MCF 10A (cell line): ENCODE data around the gene TOR4A. TPM values are rescaled to one million over a fixed set of nuclear protein-coding genes. Genes with fewer than 3 reads are reported as not detected.

ENCODE experiments used
- BruUV-seq: library from RNA; stranded (reverse); fragments of 400-500 nt; replicated peaks from 2 replicates; lab custom pipeline; 2021; lab: Mats Ljungman, UMichigan
- CTCF ChIA-PET: fragments of 300-600 bp; sonication (Branson Sonifier 250); formaldehyde crosslinking; extraction: SDS; loops from one replicate; lab custom pipeline; 2021; ENCODE audit warnings: antibody characterized with exemption, inconsistent platforms; lab: Yijun Ruan, JAX
- POLR2A ChIA-PET: fragments of 300-600, 350-650 bp; sonication (Branson Sonifier 250); formaldehyde crosslinking; extraction: SDS; loops from one replicate; lab custom pipeline; 2020; ENCODE audit warnings: antibody characterized with exemption, inconsistent platforms; lab: Yijun Ruan, JAX
- DNase-seq: peaks from one replicate; pipeline ENCODE4 v3.0.0-alpha.2; 2018; ENCODE audit not compliant: unreplicated experiment
- H3K27ac Mint-ChIP-seq: one replicate; pipeline ENCODE4 v1.8.0; 2022; ENCODE audit warnings: mild to moderate bottlenecking, low read depth, mixed read lengths; ENCODE audit not compliant: unreplicated experiment
- H3K27me3 Mint-ChIP-seq: one replicate; pipeline ENCODE4 v1.8.0; 2022; ENCODE audit warnings: mixed read lengths; ENCODE audit not compliant: insufficient read depth, unreplicated experiment
- H3K36me3 Mint-ChIP-seq: one replicate; pipeline ENCODE4 v1.8.0; 2022; ENCODE audit warnings: mild to moderate bottlenecking, moderate library complexity, mixed read lengths; ENCODE audit not compliant: insufficient read depth, unreplicated experiment
- H3K4me1 Mint-ChIP-seq: one replicate; pipeline ENCODE4 v1.8.0; 2022; ENCODE audit warnings: mixed read lengths; ENCODE audit not compliant: insufficient read depth, unreplicated experiment
- H3K4me3 Mint-ChIP-seq: one replicate; pipeline ENCODE4 v1.8.0; 2022; ENCODE audit warnings: mild to moderate bottlenecking, moderate library complexity, mixed read lengths; ENCODE audit not compliant: unreplicated experiment
- H3K9me3 Mint-ChIP-seq: one replicate; pipeline ENCODE4 v1.8.0; 2022; ENCODE audit warnings: mixed read lengths; ENCODE audit not compliant: unreplicated experiment
- CTCF ChIP-seq: fragments of 200-600 bp; IDR thresholded peaks from one replicate; pipeline ENCODE4 v1.8.0; 2022; ENCODE audit warnings: antibody characterized with exemption, mild to moderate bottlenecking; ENCODE audit not compliant: unreplicated experiment
- intact Hi-C: fragments of 100-400 bp; cut with micrococcal nuclease; formaldehyde crosslinking; loops from 2 replicates; pipeline ENCODE4 v1.14.1; 2022
- total RNA-seq: library from RNA; stranded (reverse); gene quantifications from 2 replicates; pipeline ENCODE4 v1.2.3, GENCODE V29; 2022

The TOR4A gene
- total RNA-seq, 1 experiment from 2014 or later: 21.9 TPM

GRCh38 chr9:137306850-137307254 lies 29.3 kb downstream of the TOR4A start:
- intact Hi-C loops: no loop called here
- Mint-ChIP-seq H3K9me3 (no peaks in the 10 kb centered on the region), H3K27me3 (no peaks in the 10 kb centered on the region), H3K4me1 (no peaks in the 10 kb centered on the region), H3K36me3 (peaks cover 7% of the 10 kb centered on the region), H3K27ac (no peak overlapping the region), H3K4me3 (no peak overlapping the region)
- no TSS peak for BruUV-seq
- POLR2A ChIA-PET: no interaction called here
- CTCF ChIA-PET: no interaction called here
- TF ChIP-seq CTCF: no peak
- no peak for DNase-seq

GRCh38 chr9:137307255-137308056 lies 29.9 kb downstream of the TOR4A start:
- intact Hi-C loops: no loop called here
- BruUV-seq: no TSS peak
- CTCF ChIA-PET: no interaction called here
- H3K36me3 Mint-ChIP-seq: peaks cover 7% of the 10 kb centered on the region
- H3K9me3 Mint-ChIP-seq: no peaks in the 10 kb centered on the region
- H3K27ac Mint-ChIP-seq: no peak overlapping the region
- TF ChIP-seq CTCF: no peak
- no peak overlapping the region for H3K4me3 Mint-ChIP-seq
- H3K4me1 Mint-ChIP-seq: no peaks in the 10 kb centered on the region
- POLR2A ChIA-PET: no interaction called here
- DNase-seq: no peak
- H3K27me3 Mint-ChIP-seq: no peaks in the 10 kb centered on the region

- intact Hi-C loops: no loop called here
- BruUV-seq: no TSS peak
- Mint-ChIP-seq H3K36me3 (peaks cover 7% of the 10 kb centered on the region), H3K27me3 (no peaks in the 10 kb centered on the region), H3K27ac (no peak overlapping the region), H3K9me3 (no peaks in the 10 kb centered on the region), H3K4me3 (no peak overlapping the region), H3K4me1 (no peaks in the 10 kb centered on the region)
- no peak for DNase-seq
- no peak for TF ChIP-seq CTCF
- ChIA-PET POLR2A (no interaction called here), CTCF (no interaction called here)
Observed at GRCh38 chr9:137308057-137308619, 30.6 kb downstream of the TOR4A start.

- Mint-ChIP-seq H3K4me1 (no peaks in the 10 kb centered on the region), H3K4me3 (no peak overlapping the region), H3K36me3 (peaks cover 7% of the 10 kb centered on the region), H3K9me3 (no peaks in the 10 kb centered on the region), H3K27me3 (no peaks in the 10 kb centered on the region), H3K27ac (no peak overlapping the region)
- no TSS peak for BruUV-seq
- no peak for DNase-seq
- intact Hi-C loops: no loop called here
- TF ChIP-seq CTCF: no peak
- ChIA-PET CTCF (interaction anchor here (0.6 kb wide), 1 partner anchor 47 kb away, joined by 4 read pairs; no protein-coding TSS in a partner anchor), POLR2A (interaction anchor here (0.5 to 0.8 kb wide), 2 partner anchors 212 to 400 kb away, joined by 3 read pairs; no protein-coding TSS in a partner anchor)
Observed at GRCh38 chr9:137309368-137310188, 32.1 kb downstream of the TOR4A start.
